B cell (primary cell): ENCODE measurements around the gene KLK15. TPM values are rescaled to one million over a fixed set of nuclear protein-coding genes. Genes with fewer than 3 reads are reported as not detected.

Experiments used
- ATAC-seq: fragments of 200-7000 bp; cut with Tn5 transposase; one replicate; pipeline ENCODE4 v1.10.0; 2021; ENCODE audit warnings: low read depth, mild to moderate bottlenecking, moderate number of reproducible peaks, moderate library complexity
- CTCF ChIA-PET: fragments of 350-600 bp; sonication (Branson Sonifier 250); formaldehyde crosslinking; loops from one replicate; lab custom pipeline; 2021; ENCODE audit warnings: antibody characterized with exemption, inconsistent platforms; lab: Charles Lee
- POLR2A ChIA-PET: fragments of 350-600 bp; sonication (Branson Sonifier 250); formaldehyde crosslinking; loops from one replicate; lab custom pipeline; 2021; ENCODE audit warnings: antibody characterized with exemption; lab: Charles Lee
- DNase-seq: peaks from one replicate; pipeline ENCODE4 v3.0.0; 2013
- H2AFZ ChIP-seq: 2 replicates; pipeline ENCODE4 v1.6.1; 2012; ENCODE audit warnings: mild to moderate bottlenecking, low read depth, low read length; ENCODE audit not compliant: insufficient read depth, poor library complexity, severe bottlenecking
- H3K27ac ChIP-seq, 2 donors: 1 replicate in 1 of 2; 2 replicates in 1 of 2; pipeline ENCODE4 v1.5.1; 2012 to 2013; ENCODE audit warnings: low read length in 2 of 2, mild to moderate bottlenecking in 2 of 2, moderate library complexity in 1 of 2
- H3K27me3 ChIP-seq, 4 experiments: fragments of 200-600 bp in 1 of 4; sonication (generic) in 1 of 4; replicated peaks in 1 of 4; 1 replicate in 2 of 4; 2 replicates in 2 of 4; pipeline versions ENCODE4 v1.6.1 to v1.7.0; 2013 to 2016; ENCODE audit warnings: low read length in 3 of 4, mild to moderate bottlenecking in 2 of 4, mixed read lengths in 1 of 4, moderate library complexity in 1 of 4; ENCODE audit not compliant: insufficient read depth in 4 of 4, control insufficient read depth in 3 of 4; ENCODE audit errors: control extremely low read depth in 1 of 4
- H3K36me3 ChIP-seq, 2 experiments: replicated peaks in 1 of 2; 1 replicate in 1 of 2; 2 replicates in 1 of 2; pipeline versions ENCODE4 v1.6.1 to v1.7.1; 2013; ENCODE audit warnings: low read length in 1 of 2; ENCODE audit not compliant: insufficient read depth in 2 of 2, control insufficient read depth in 1 of 2; ENCODE audit errors: control extremely low read depth in 1 of 2, extremely low read depth in 1 of 2
- H3K4me1 ChIP-seq, 2 donors: fragments of 200-600 bp in 1 of 2; sonication (generic) in 1 of 2; 1 replicate in 1 of 2; 2 replicates in 1 of 2; pipeline versions ENCODE4 v1.5.1 to v1.6.1; 2013 to 2017; ENCODE audit warnings: low read length in 2 of 2; ENCODE audit not compliant: control insufficient read depth in 2 of 2, insufficient read depth in 2 of 2
- H3K4me2 ChIP-seq: replicated peaks from 2 replicates; pipeline ENCODE3; 2012; ENCODE audit warnings: mild to moderate bottlenecking, low read depth, low read length; ENCODE audit not compliant: poor library complexity, severe bottlenecking
- H3K4me3 ChIP-seq, 5 experiments: fragments of 200-600 bp in 1 of 5; sonication (generic) in 1 of 5; 1 replicate in 3 of 5; 2 replicates in 2 of 5; pipeline versions ENCODE4 v1.5.1 to v1.7.0; 2011 to 2016; ENCODE audit warnings: low read length in 4 of 5, mild to moderate bottlenecking in 4 of 5, low read depth in 2 of 5, control low read depth in 1 of 5, moderate library complexity in 1 of 5; ENCODE audit not compliant: insufficient read depth in 1 of 5; ENCODE audit errors: control extremely low read depth in 1 of 5, extremely low read depth in 1 of 5
- H3K79me2 ChIP-seq: fragments of 200-600 bp; sonication (generic); one replicate; pipeline ENCODE4 v1.6.0; 2016; ENCODE audit warnings: low read length; ENCODE audit not compliant: control insufficient read depth, insufficient read depth
- H3K9ac ChIP-seq: fragments of 200-600 bp; sonication (generic); 2 replicates; pipeline ENCODE4 v1.6.1; 2017; ENCODE audit warnings: mild to moderate bottlenecking, low read length, moderate library complexity
- H3K9me3 ChIP-seq, 3 donors: one replicate each; pipeline versions ENCODE4 v1.6.1 to v1.7.1; 2013; ENCODE audit warnings: low read length in 2 of 3; ENCODE audit not compliant: control insufficient read depth in 2 of 3, insufficient read depth in 1 of 3; ENCODE audit errors: control extremely low read depth in 1 of 3
- H4K20me1 ChIP-seq: 2 replicates; pipeline ENCODE4 v1.6.0; 2012; ENCODE audit warnings: mild to moderate bottlenecking, low read length; ENCODE audit not compliant: insufficient read depth, control insufficient read depth, poor library complexity, severe bottlenecking
- H3K27ac Mint-ChIP-seq: one replicate; pipeline ENCODE4 v1.8.0; 2021; ENCODE audit warnings: mixed read lengths
- H3K27me3 Mint-ChIP-seq: one replicate; pipeline ENCODE4 v1.8.0; 2021; ENCODE audit warnings: mixed read lengths
- H3K4me1 Mint-ChIP-seq: one replicate; pipeline ENCODE4 v1.8.0; 2021; ENCODE audit warnings: mixed read lengths
- H3K4me3 Mint-ChIP-seq: one replicate; pipeline ENCODE4 v1.8.0; 2021; ENCODE audit warnings: mixed read lengths
- H3K9me3 Mint-ChIP-seq: one replicate; pipeline ENCODE4 v1.8.0; 2022; ENCODE audit warnings: mixed read lengths; ENCODE audit not compliant: insufficient read depth
- CTCF ChIP-seq: fragments of 200-600 bp; IDR thresholded peaks from one replicate; pipeline ENCODE4 v1.8.0; 2022; ENCODE audit warnings: antibody characterized with exemption, mild to moderate bottlenecking
- EZH2 ChIP-seq: IDR thresholded peaks from 2 replicates; pipeline ENCODE4 v1.6.1; 2012; ENCODE audit warnings: borderline replicate concordance, low read depth, mild to moderate bottlenecking, moderate library complexity, low read length; ENCODE audit not compliant: insufficient read depth, poor library complexity, severe bottlenecking
- WGBS: methylation state at CpG from one replicate; pipeline ENCODE4 v1.1.5; 2013; ENCODE audit warnings: missing lambda C conversion rate; ENCODE audit not compliant: insufficient coverage; 5-methylcytosine and 5-hydroxymethylcytosine counted together
- intact Hi-C: fragments of 100-400 bp; cut with micrococcal nuclease; formaldehyde crosslinking; loops from one replicate; pipeline ENCODE4 v1.10.0; 2022
- polyA plus RNA-seq: library from polyadenylated mRNA; depleted of rRNA; stranded (reverse); fragments of >200 nt; gene quantifications from 2 replicates; pipeline ENCODE4 v1.2.3, GENCODE V29; 2012
- total RNA-seq, 2 donors: library from RNA; stranded (reverse); fragments of 120-200 nt in 1 of 2; gene quantifications; 1 replicate in 1 of 2; 2 replicates in 1 of 2; pipeline versions ENCODE4 v1.2.3 to v1.2.4, GENCODE V29; 2013 to 2022

The KLK15 gene
- total and polyA plus RNA-seq, 2 donors (not counting 1 experiment from before 2014, with no cell fraction given): 0.07 TPM; not detected in 1

- WGBS: 92% methylated on average over 12 of the region's 15 CpGs
- Mint-ChIP-seq H3K27ac (no peak within 1 kb of the TSS), H3K9me3 (no peaks in the 10 kb centered on the region), H3K4me1 (peaks cover 10% of the 10 kb centered on the region), H3K27me3 (peaks cover 5% of the 10 kb centered on the region), H3K4me3 (no peak within 1 kb of the TSS)
- intact Hi-C loops: no loop called here
- TF ChIP-seq CTCF: no peak
- TF ChIP-seq EZH2: no peak
- H3K4me3 ChIP-seq: no peak within 1 kb of the TSS
- H3K79me2 ChIP-seq: no peaks in the 10 kb centered on the region
- no peaks in the 10 kb centered on the region for H4K20me1 ChIP-seq
- ATAC-seq: no peak
- ChIA-PET POLR2A (interaction anchor here (0.6 kb wide), 1 partner anchor 111 kb away, joined by 3 read pairs; no protein-coding TSS in a partner anchor), CTCF (no interaction called here)
- H3K27ac ChIP-seq: no peak within 1 kb of the TSS
- peaks cover 4 to 6% of the 10 kb centered on the region in 2 donors for H3K4me1 ChIP-seq
- no peaks in the 10 kb centered on the region for H3K9me3 ChIP-seq
- no peak within 1 kb of the TSS for H2AFZ ChIP-seq
- no peak within 1 kb of the TSS for H3K9ac ChIP-seq
- H3K4me2 ChIP-seq: no peak within 1 kb of the TSS
- DNase-seq: no peak
- H3K27me3 ChIP-seq: no peaks in the 10 kb centered on the region
- H3K36me3 ChIP-seq: no peaks in the 10 kb centered on the region
Measured at GRCh38 chr19:50790396-50790795, 43.0 kb downstream of the KLK15 start, which contains the start of gene ACP4. ACP4 (plus strand) TSS chr19:50790415; CDS start chr19:50790415, 0 bp downstream.

- Mint-ChIP-seq H3K9me3 (no peaks in the 10 kb centered on the region), H3K27me3 (peaks cover 16% of the 10 kb centered on the region), H3K4me1 (peaks cover 3% of the 10 kb centered on the region), H3K27ac (no peak overlapping the region), H3K4me3 (no peak overlapping the region)
- Histone ChIP-seq H3K9ac (no peak overlapping the region), H3K4me3 (no peak overlapping the region), H3K79me2 (no peaks in the 10 kb centered on the region), H3K27me3 (peaks cover 0 to 19% (median 3%) of the 10 kb centered on the region in 4 experiments), H3K4me1 (peaks cover 0 to 6% of the 10 kb centered on the region in 2 donors), H3K4me2 (no peak overlapping the region), H3K27ac (no peak overlapping the region), H3K9me3 (peaks cover 0 to under 1% (median 0%) of the 10 kb centered on the region in 3 donors), H3K36me3 (no peaks in the 10 kb centered on the region), H2AFZ (no peak overlapping the region), H4K20me1 (no peaks in the 10 kb centered on the region)
- 95% methylated on average over 12 of the region's 12 CpGs for WGBS
- ChIA-PET POLR2A (no interaction called here), CTCF (interaction anchor here (1.3 to 2.1 kb wide), 3 partner anchors 35 to 417 kb away, joined by 3 to 10 read pairs (median 5); no protein-coding TSS in a partner anchor)
- ATAC-seq (no peak), DNase-seq (no peak)
- intact Hi-C loops: no loop called here
- TF ChIP-seq CTCF (no peak), EZH2 (no peak)
Measured at GRCh38 chr19:50785329-50785728, 48.0 kb downstream of the KLK15 start.
